NCI-H1436 treated with DMSO at 0.1 percent for 48 hours (cell line): ENCODE data around the gene NTHL1.
A peak's percentile ranks its signal among the peaks of the same experiment; 100 is the strongest.

Experiments used
- DNase-seq: peaks from one replicate; lab custom pipeline; 2025; lab: John Stamatoyannopoulos, UW

NTHL1 gene

DNA sequence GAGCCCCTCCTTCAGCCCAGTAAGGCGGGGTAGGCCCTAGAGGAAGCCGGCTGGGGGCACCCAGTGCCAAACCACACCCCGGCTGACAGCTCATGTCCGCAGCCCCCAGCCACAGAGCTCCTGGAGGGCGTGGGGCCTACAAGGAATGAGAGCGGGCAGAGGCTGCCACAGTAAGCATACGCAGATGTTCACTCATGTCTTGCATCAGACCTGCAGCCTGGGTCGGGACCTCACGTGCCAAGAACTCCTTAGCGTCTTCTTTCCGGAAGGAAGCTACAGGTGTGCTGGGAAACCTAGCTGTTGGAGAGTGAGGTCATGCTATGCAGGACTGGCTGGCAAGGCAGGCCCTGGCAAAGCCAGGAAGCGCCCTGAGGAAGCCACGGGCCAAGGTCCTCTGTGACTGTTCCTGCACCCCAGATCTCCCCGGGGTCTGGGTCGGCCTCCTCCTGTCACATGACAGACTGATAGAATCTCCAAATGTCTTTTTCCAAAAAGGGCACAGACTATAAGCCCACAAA is 39.6 kb downstream of the NTHL1 start:
- no peak for DNase-seq

DNA sequence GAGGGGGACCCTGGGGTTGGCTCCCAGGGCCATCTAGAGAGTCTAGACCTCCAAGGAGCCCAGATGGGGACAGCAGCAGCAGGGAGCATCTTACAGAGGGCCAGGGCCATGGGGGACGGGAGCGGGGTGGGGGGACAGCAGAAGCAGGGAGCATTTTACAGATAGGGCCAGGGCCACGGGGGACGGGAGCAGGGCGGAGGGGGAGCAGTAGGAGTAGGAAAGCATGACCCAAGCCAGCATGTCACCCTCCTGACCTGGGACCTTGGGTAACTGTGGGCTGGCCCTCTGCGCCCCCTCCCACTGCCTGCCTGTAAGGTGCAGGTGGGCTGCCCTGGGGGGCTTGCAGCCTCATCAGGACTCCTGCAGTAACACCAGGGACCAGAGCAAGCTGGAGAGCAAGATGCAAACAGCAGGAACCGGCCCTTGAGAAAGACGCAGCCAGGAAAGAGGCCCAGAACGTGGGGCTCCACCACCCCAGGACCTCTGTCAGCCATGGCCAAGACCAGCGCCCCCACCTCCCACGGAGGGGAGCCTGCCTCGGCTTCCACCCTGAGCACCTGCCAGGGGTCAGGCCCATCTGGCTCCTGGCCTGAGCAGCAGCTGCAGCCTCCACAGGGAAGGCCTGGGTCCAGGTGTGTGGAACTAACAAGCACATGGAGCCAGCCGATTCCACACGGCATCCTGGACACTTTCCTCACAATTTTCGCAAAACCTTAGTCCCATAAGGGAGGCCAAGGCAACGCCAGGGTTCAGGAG is 40.4 kb downstream of the NTHL1 start:
- DNase-seq = no peak

- DNase-seq = no peak
Observed at GRCh38 chr16:2006317-2006716, 41.3 kb downstream of the NTHL1 start.

DNA sequence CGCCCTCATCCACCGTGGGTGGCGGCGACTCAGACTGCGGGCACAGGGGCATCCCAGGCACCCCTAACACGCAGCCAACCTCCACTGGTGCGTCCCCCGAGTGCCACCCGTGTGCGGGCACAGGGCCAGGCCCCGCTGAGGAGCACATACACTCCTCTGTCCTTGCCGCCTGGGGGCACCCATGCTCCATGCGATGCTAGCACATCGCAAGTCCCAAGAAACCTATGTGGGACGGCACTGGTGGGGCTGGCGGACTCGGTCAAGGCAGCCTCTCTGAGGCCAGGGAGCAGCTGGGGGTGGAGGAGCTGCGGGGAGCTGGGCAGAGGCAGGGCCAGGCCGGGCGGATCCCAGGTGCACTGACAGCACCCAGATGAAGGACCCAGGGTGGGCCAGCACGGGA is 42.0 kb downstream of the NTHL1 start:
- DNase-seq = no peak

DNA sequence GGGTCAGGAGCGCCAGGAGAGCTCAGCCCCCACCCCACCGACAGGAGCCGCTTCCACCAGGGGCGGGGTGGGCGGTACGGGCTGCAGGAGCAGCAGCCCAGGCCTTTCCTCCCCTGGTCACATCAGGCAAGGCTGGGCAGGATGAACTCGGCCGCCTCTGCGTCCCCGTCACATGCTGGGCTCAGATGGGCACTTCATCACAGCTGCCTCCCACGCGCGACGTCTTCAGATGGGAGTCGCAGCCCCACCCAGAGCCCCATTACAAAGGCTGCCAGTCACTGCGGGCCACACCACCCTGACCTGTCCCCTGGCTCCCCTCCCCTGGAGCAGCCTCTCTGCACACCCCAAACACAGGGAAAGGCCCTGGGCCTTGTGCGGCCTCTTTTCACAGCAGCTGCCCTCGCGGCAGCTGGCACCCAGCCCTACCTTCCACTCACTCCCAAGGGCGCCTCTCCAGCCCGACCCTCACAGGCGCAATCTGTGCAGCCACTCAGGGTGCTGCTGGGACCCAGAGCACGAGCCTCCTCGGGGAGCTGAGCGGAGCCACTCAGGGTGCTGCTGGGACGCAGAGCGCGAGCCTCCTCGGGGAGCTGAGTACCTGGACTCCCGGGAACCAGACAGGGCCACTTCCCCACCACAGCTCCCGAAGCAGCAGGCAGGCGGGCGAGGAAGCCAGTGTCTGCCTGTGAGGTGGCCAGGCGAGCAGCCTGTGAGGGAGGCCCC is 42.7 kb downstream of the NTHL1 start:
- DNase-seq = no peak

DNA sequence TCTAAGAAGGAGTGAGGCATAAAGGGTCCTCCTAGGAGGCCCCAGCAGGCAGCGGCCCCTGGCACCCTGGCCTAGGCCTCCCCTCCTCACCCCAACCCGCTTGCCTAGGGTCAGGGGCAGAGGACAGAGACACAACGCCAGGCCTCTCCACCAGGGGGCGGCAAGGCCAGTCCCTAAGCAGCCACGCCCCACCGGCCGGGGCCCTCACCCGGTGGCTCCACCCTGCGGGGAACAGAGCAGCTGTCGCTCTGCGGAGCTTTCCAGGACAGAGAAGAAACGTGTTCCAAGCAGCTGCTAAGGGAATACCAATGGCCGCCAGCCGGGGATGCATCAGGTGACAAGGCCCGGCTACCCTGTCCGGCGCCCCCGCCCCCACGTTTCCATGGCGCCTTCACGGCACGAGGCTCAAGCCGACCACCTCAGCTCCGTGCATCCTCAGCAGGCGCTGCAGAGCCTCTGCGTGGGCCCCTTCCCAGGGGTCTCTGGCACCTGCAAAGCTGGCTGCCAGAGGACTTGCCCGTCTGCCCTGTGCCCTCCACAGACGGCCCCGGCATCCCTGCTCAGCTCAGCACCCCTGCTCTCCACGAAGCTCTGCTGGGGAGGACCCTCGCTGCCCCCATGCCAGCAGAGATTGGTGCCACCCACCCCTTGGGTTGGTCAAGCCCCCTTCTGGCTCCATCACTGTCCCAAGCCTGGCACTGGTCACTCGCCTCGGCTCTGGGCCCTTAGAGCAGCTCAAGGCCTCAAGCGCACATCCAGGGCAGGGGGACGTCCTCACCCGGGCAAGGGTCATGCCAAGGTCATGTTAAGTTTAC is 43.6 kb downstream of the NTHL1 start:
- DNase-seq = peak; percentile 64

DNA sequence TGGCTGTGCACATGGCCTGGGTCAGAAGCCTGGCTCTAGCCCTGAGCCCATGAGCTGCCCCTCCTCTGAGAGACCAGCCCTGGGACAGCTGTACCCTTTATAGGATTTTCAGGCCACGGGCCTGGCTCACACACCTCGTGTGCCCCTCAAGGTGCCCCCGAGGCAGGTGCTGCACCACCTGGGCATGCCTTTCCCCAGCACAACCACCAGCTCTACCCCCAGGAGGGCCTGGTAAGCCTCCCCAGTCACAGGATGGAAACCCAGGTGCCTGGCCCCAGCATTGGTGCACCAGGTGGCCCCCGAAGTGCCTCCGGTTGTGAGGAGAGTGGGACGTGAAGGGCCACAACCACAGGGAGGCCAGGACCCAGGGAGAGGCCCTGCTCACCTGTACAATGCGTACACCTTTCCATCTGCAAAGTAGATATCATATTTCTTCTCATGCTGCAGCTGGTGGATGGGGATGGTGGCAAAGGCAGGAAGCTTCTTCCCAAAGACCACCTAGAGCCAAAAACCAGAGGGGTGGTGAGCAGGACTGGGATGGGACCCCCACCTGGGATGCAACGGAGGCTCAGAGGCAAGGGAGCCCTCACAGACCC is 44.3 kb downstream of the NTHL1 start:
- DNase-seq = no peak

GRCh38 chr16:2002406-2003230 is 45.0 kb downstream of the NTHL1 start:
- no peak for DNase-seq

DNA sequence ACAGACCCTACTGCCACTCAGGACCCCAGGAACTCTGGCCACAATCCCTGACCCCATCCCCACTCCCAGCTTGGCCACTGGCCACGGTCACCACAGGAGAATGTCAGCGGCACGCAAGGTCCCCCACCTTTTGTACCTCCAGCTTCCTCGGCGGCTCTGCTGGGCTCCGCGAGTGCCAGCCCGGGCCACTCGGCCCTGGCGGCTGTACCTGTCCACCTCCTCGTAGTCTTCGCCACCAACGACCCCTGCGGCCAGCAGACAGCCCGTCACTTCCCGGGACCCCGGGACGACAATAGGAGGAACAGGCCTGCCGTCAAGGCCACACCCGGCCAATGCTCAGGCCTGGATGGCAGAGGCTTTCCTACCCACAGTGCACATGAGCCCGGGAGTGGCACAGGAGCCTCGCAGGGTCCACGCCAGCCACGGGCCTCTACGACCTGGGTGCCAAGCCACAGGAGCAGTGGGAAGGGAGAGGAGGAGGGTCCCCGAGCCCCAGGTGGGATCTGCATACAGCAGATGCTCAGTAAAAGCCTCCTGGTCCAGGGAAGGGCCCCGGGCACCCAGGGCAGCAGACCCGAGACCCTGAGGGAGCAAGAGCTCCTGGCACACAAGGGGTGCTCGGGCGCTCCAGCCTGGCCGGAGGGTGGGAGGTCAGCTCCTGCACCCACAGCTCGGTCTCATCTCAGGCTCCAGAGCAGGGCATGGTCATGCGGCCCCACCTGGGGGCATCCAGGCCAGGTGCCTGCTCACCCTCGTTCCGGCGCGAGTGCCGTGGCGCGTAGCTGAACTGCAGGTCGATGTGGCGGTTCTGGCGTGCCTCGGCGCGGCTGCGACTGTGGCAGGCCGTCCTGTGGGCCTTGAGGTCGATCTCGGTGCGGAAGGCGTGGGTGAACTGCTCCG is 45.9 kb downstream of the NTHL1 start:
- no peak for DNase-seq

- DNase-seq = no peak
Observed at GRCh38 chr16:2001035-2001434, 46.6 kb downstream of the NTHL1 start.

DNA sequence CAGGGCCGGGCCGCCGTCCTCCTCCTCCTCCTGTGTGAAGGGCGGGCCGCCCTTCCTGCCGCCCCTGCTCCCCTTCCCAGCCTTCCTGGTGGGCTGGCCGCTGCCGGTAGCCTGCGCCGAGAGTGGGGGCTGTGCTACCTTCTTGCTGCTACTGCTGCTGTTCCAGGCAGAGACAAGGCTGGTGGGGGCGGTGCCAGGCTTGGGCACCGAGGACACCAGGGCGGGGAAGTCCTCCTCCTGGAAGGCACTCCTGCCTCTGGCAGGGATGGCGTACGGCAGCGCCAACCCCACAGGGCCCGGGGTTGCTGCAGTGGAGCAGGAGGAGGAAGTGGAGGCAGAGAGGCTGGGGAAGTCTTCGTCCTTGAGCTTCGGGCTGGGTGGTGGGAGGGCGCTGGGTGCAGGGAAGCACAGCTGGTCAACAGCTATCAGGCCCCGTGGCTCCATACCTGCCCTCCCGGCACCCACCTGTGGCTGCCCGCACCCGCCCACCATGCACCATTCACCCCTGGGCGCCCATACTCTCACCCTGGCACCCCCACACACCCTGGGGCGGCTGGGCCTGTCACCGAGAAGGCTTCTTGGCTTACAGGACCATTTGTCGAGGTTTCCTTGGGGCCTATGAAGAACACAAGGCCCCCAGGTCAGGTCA is 47.6 kb downstream of the NTHL1 start:
- no peak for DNase-seq

DNA sequence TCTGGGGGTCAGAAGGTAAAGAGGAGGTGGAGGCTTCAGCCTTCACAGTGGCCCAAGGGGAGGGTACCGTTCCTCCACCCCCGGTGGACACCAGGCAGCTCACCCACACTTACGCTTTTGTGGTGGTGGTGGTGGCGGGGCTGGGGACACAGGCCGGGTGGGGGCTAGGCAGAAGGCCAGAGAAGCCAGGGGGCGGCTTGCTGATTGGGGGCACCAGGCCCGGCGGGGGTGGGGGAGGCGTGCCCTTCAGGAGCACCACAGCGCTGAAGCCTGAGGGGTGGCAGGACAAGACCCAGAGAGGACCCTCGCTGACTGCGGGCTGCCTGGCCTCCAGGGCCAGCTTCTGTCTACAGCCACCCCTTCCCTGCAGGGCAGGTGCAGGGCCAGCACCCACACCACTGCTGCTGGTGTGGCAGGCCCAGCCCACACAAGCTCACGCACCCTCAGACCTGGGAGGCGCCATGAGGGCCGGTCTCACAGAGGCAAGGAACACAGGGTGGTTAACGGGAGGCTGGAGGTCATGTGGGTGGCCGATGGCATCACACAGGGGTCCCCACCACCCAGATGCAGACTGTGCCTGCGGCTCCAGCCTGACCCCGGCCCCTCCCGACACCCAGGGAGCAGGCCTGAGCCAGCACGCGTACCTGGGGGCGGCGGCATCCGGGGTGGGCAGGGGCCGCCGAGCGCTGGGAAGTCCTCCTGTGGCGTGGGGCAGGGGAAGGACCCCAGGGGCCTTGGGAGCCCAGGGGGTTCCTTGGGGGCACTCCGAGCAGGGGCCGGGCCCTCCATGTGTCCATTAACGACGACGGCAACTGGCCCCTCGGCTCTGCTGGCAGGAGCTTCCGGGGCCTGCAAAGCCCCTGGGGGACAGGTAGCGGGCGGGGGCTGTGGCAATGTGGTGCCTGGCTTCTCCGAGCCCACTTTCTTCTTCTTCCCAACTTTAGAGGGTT is 48.5 kb downstream of the NTHL1 start:
- DNase-seq = no peak

DNA sequence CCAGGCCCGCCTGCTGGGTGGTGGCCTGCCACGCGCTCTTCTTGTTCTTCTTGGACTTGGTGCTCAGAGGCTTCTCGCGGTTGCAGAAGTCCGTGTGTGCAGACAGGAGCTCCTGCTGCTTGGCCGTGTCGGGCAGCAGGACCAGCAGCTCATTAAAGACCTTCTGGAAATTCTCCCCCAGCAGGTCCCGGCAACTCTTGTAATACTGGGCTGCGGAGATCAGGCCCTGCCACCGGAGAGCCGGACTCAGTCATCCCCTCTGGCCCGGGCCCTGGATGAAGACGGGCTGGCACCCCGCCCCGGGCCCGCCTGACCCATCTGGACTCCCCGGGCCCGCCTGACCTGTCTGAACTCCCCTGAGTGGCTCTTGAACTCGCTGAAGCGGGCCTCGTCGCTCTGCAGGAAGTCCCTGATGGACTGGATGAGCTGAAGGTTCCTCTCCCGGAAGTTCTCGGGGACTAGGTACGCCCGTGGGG is 49.2 kb downstream of the NTHL1 start:
- no peak for DNase-seq

- no peak for DNase-seq
Observed at GRCh38 chr16:1997494-1998359, 49.9 kb downstream of the NTHL1 start.

GRCh38 chr16:1993731-1994131 is 53.9 kb downstream of the NTHL1 start:
- DNase-seq = no peak

GRCh38 chr16:1992704-1993317 is 54.8 kb downstream of the NTHL1 start:
- no peak for DNase-seq
